Thyroid gland (tissue), 4 donors: ENCODE measurements around the gene FASTK. TPM values are rescaled to one million over a fixed set of nuclear protein-coding genes. Genes with fewer than 3 reads are reported as not detected.
A peak's percentile ranks its signal among the peaks of the same experiment; 100 is the strongest.

Experiments used
- DNase-seq, 2 donors: peaks; one replicate each; pipeline ENCODE4 v3.0.0-alpha.2; 2019
- H3K27ac ChIP-seq, 3 donors: fragments of 200-600 bp; sonication (generic); 1 replicate in 2 of 3; 2 replicates in 1 of 3; pipeline ENCODE4 v1.5.1; 2016 to 2019; ENCODE audit warnings: mild to moderate bottlenecking in 1 of 3, moderate library complexity in 1 of 3
- H3K27me3 ChIP-seq: fragments of 200-600 bp; sonication (generic); one replicate; pipeline ENCODE4 v1.5.1; 2019
- H3K36me3 ChIP-seq, 2 donors: fragments of 200-600 bp; sonication (generic); one replicate each; pipeline ENCODE4 v1.5.1; 2016 to 2019
- H3K4me1 ChIP-seq, 2 donors: fragments of 200-600 bp; sonication (generic); one replicate each; pipeline ENCODE4 v1.5.1; 2017 to 2019
- H3K4me3 ChIP-seq, 3 donors: fragments of 200-600 bp; sonication (generic); replicated peaks in 1 of 3; 1 replicate in 2 of 3; 2 replicates in 1 of 3; pipeline ENCODE4 v1.5.1; 2016; ENCODE audit warnings: mild to moderate bottlenecking in 1 of 3
- H3K9me3 ChIP-seq: fragments of 200-600 bp; sonication (generic); one replicate; pipeline ENCODE4 v1.5.1; 2017
- CTCF ChIP-seq, 6 experiments: fragments of 200-600 bp in 3 of 6; fragments of 450-650 bp in 3 of 6; sonication (generic) in 3 of 6; IDR thresholded peaks; one replicate each; pipeline ENCODE4 v1.5.1; 2016 to 2019; ENCODE audit warnings: antibody characterized with exemption in 6 of 6, mild to moderate bottlenecking in 2 of 6, inconsistent platforms in 1 of 6, moderate library complexity in 1 of 6
- POLR2A ChIP-seq, 2 donors: fragments of 450-650 bp; IDR thresholded peaks; one replicate each; pipeline ENCODE4 v1.6.1; 2017; ENCODE audit warnings: antibody characterized with exemption in 2 of 2, mild to moderate bottlenecking in 2 of 2, moderate library complexity in 1 of 2
- WGBS, 2 donors: methylation state at CpG; one replicate each; pipeline ENCODE4 v1.1.5; 2017; 5-methylcytosine and 5-hydroxymethylcytosine counted together
- intact Hi-C: fragments of 100-400 bp; cut with DNase I; formaldehyde crosslinking; loops from one replicate; pipeline ENCODE4 v1.15.1; 2023
- total RNA-seq, 4 donors: library from RNA; depleted of rRNA; stranded (reverse); fragments of >200 nt; gene quantifications; one replicate each; pipeline ENCODE4 v1.2.3, GENCODE V29; 2016

FASTK gene
- total RNA-seq, 4 donors from 2014 or later, result 71.8 to 114 (median 78.8) TPM

GRCh38 chr7:151077705-151078232 lies 2.8 kb downstream of the FASTK start:
- Histone ChIP-seq H3K9me3 (no peaks in the 10 kb centered on the region), H3K36me3 (peaks cover 28 to 30% of the 10 kb centered on the region in 2 donors), H3K27me3 (no peaks in the 10 kb centered on the region), H3K4me1 (peaks cover 27 to 34% of the 10 kb centered on the region in 2 donors), H3K4me3 (no peak overlapping the region), H3K27ac (no peak overlapping the region)
- WGBS, 2 donors, result 81 to 89% methylated on average over 9 to 10 of the region's 10 CpGs
- TF ChIP-seq POLR2A (IDR thresholded peaks at IDR 0.05) (no peak), CTCF (IDR thresholded peaks at IDR 0.05) (no peak)
- intact Hi-C loops, result no loop called here
- DNase-seq, result no peak

- Histone ChIP-seq H3K9me3 (no peaks in the 10 kb centered on the region), H3K27me3 (no peaks in the 10 kb centered on the region), H3K4me3 (no peak overlapping the region), H3K4me1 (peaks cover 21 to 28% of the 10 kb centered on the region in 2 donors), H3K27ac (no peak overlapping the region), H3K36me3 (peaks cover 35 to 36% of the 10 kb centered on the region in 2 donors)
- WGBS, 2 donors, result 86 to 87% methylated on average over 16 to 18 of the region's 33 CpGs
- no peak for DNase-seq
- intact Hi-C loops, result no loop called here
- TF ChIP-seq POLR2A (IDR thresholded peaks at IDR 0.05) (no peak), CTCF (IDR thresholded peaks at IDR 0.05) (peak in 1 of 6 experiments; percentile 6)
These were observed 3.5 kb downstream of the FASTK start for GRCh38 chr7:151076863-151077704.

- no peak for DNase-seq
- H3K27me3 ChIP-seq, result no peaks in the 10 kb centered on the region
- H3K9me3 ChIP-seq, result no peaks in the 10 kb centered on the region
- 87% methylated on average over 22 of the region's 22 CpGs for WGBS, 2 donors
- no peak for TF ChIP-seq POLR2A (IDR thresholded peaks at IDR 0.05)
- TF ChIP-seq CTCF (IDR thresholded peaks at IDR 0.05), result no peak
- intact Hi-C loops, result no loop called here
- H3K36me3 ChIP-seq, result peaks cover 46% of the 10 kb centered on the region in 2 donors
- H3K4me3 ChIP-seq, result no peak overlapping the region
- no peak overlapping the region for H3K27ac ChIP-seq
- H3K4me1 ChIP-seq, result peaks cover 11 to 17% of the 10 kb centered on the region in 2 donors
These were observed 4.6 kb downstream of the FASTK start for GRCh38 chr7:151075978-151076426.

- DNase-seq, result no peak
- H3K36me3 ChIP-seq, result peaks cover 49 to 50% of the 10 kb centered on the region in 2 donors
- no peak for TF ChIP-seq CTCF (IDR thresholded peaks at IDR 0.05)
- no peak for TF ChIP-seq POLR2A (IDR thresholded peaks at IDR 0.05)
These were observed 5.0 kb downstream of the FASTK start for GRCh38 chr7:151075662-151075971.

More at GRCh38 chr7:151075662-151075971, 5.0 kb downstream of the FASTK start:
- Histone ChIP-seq H3K27me3 (no peaks in the 10 kb centered on the region), H3K4me1 (peaks cover 9 to 15% of the 10 kb centered on the region in 2 donors), H3K27ac (no peak overlapping the region), H3K9me3 (no peaks in the 10 kb centered on the region), H3K4me3 (no peak overlapping the region)
- intact Hi-C loops, result no loop called here
- WGBS, 2 donors, result 89% methylated on average over 7 of the region's 7 CpGs
